ENCODE measurements around the gene UQCC3.
"Not testable (repeated sequence)": the region's sequence is repeated elsewhere in the genome, so short reads cannot be mapped to it uniquely, and the experiment has no call there.

The UQCC3 gene

GRCh38 chr11:62665599-62666258 is 5.7 kb upstream of the UQCC3 start:
- peak; percentile 58 for DNase-seq (ENCODE audit: low spot score)

DNA sequence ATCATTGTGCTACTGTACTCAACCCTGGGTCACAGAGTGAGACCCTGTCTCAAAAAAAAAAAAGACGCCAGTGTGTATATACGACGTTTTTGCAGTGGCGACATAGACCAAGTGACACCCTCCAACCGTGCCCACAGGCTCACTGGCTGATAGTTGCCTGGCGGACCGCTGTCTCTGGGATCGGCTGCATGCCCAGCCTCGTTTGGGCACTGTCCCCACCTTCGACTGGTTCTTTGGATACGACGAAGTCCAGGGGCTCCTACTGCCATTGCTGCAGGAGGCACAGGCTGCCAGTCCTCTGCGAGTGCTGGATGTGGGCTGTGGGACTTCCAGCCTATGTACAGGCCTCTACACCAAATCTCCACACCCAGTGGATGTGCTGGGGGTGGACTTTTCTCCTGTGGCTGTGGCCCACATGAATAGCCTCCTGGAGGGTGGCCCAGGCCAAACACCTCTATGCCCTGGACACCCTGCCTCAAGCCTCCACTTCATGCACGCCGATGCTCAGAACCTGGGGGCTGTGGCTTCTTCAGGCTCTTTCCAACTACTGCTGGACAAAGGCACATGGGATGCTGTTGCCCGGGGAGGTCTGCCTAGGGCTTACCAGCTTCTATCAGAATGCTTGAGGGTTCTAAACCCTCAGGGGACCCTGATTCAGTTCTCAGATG is 5.1 kb upstream of the UQCC3 start:
- no peak for DNase-seq (ENCODE audit: low spot score)

DNA sequence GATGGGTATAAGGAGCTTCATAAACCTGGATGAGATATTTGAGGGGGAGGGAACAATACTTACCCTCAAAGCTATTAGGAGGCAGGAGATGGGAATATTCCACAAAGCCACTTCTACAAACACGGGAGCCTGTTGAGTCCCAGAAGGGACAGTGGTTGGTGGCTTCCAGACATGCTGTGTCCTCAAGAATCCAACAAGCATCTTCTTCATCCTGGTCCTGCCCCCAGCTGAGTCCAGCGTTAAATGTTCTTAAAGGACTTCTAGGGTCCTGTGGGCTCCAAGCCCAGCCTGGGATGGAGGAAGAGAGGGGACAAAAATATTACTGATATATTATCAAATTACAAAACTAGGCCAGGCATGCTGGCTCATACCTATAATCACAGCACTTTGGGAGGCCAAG is 4.0 kb upstream of the UQCC3 start:
- no peak for DNase-seq (ENCODE audit: low spot score)

DNA sequence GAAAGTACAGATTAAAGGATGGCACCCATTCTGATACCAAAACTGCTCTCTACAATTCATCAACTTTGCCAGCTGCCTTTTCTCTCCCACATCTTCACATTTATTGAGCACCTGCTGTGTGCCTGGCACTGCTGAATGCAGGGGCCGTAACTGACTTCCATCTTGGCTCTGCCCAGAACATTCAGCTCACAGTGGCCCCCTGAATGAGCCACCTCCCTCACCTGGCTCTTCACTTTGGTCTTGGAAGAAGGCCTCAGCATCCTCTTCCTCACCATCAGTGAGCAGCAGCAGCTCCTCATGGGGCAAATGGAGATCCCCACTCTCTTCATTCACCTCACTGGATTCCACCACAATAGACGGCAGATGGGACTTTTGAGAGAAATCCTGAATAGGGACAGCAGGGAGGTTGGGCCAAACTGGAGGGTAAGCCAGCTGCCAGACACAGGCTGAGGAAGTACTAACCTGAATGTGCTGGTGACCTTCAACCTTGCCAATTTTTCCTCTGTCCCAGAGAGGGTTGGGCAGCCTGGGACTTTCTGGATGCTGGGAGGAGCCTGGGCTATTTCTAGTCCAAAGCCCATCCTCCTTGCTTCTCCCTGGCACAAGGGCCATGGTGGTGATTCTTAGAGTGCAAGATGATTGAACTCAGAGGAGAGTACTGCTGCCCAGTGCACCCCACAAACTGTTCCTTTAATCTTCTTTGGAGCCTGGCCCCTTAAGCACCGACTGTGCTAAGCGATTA is 1.9 kb upstream of the UQCC3 start:
- no peak for DNase-seq (ENCODE audit: low spot score)

GRCh38 chr11:62671236-62671607 is 251 bp upstream of the UQCC3 start:
- no peak for DNase-seq (ENCODE audit: low spot score)

GRCh38 chr11:62673196-62673525 is 1.7 kb downstream of the UQCC3 start:
- no peak for DNase-seq (ENCODE audit: low spot score)

DNA sequence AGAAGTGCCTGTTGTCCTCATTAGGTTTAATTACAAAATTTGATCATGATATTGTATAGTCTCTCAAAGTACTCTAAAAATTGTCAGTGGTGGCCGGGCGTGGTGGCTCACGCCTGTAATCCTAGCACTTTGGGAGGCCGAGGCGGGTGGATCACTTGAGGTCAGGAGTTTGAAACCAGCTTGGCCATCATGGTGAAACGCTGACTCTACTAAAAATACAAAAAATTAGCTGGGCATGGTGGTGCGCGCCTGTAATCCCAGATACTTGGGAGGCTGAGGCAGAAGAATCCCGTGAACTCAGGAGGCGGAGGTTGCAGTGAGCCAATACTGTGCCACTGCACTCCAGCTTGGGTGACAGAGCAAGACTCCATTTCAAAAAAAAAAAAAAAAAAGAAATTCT is 3.9 kb downstream of the UQCC3 start:
- DNase-seq (ENCODE audit: low spot score): not testable (repeated sequence)

DNA sequence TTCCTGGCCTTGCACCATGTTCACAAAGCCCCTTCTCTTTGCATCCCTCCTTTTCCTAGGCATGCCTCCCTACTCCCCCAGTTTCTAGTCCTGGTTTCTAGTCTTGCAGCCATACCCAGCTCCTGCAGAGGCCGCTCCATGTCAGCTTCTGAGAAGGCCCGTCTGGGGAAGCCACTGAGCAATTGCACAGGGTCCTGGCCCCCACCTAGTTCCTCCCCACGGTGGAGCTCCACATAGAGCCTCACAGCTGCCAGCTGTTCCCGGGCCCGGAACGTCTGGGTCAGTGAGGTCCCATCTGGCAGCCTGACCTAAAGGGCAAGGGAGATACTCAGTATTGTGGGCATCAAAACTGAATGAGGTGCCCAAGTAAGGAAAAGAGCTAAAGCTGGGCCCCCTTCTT is 5.2 kb downstream of the UQCC3 start:
- no peak for DNase-seq (ENCODE audit: low spot score)

DNA sequence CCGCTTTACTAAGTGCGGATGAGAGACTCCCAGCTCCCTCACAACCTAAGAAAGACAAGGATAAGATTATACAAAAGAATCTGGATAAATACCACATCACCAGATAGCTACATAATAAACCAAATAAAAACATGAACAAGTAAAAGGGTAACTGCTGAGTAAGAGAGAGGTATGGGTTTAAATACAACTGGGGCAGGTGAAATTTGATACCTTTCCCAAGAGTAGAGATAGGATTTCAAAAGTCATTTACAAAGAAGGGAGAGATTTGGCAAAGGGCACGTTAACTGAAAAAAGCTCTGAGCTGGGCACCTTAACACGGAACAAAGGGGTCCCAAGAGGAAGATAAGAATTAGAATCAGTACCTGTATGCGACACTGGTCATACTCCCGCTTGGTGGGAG is 5.7 kb downstream of the UQCC3 start:
- DNase-seq (ENCODE audit: low spot score): no peak

DNA sequence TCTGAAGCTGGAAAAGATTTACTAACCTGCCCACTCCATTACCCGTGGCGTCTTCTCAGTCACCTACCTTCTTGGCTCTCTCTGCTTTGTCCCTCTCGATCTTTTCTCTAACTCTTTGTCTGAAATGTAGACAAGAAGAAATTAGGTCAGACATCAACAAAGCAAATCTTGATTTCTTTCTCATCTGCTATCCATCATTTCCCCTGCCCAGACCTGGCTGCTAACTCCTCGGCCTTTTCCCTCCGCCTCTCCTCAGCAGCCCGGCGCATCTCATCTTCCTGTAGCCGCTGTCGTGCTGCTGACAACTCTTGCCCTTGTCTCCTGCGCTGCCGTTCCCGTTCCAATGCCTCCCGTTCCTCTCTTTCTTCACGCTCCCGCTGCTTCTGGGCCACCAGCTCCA is 6.2 kb downstream of the UQCC3 start:
- no peak for DNase-seq (ENCODE audit: low spot score)

DNA sequence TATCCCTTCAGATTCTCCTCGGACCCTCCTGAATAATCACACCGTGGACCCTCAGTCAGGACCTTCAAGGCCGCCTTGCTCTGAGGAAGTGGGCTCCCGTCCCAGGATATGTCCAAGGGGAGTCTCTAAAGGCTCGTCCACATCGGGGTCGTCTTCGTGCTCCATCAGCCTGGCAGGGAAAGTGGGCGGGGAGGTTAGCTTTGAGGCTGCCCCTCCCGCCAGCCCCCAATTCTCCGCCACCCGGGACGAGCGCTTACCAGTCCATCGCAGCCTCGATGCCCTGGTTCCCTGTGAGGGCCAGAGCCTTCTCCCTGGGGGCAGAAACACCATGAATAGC is 6.9 kb downstream of the UQCC3 start:
- no peak for DNase-seq (ENCODE audit: low spot score)

DNA sequence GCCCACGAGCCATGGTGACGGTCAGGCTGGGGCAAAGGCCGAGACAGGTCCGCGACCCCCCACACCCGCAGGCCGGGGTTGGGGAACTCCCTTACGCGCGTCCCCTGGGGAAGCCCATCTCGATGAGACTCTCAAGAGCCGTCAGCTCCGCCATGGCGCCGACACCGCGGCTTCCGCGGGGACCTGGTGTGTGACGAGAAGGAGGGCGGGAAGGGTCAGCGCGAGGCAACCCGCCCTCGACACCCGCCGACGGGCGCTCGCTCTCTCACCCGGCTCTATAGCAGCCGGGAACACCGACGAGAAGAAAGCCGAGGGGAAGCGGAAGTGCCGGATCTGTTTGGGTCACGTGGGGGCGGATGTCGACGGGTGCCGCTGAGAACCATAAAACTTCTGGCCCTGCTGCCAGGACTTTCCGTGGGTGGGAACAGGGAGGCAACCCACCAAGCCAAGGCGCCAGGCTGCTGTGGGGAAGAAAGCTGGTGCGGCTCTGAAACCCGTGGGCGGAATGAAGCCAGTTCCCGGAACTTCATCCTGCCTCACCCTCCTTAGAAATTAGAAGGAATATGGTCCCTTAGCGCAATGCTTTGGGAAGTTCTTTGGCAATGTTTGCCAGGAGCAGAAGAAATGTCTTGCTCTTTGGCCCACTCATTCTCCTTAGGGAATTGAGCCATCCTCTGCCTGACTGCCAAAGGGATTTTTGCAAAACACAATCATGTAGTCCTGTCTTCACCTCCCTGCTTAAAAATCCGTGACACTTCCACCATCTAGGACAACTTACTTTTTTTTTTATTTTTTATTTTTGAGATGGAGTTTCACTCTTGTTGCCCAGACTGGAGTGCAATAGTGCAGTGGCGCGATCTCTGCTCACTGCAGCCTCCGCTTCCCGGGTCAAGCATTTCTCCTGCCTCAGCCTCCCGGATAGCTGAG is 7.6 kb downstream of the UQCC3 start, which contains the start of gene UBXN1:
UBXN1 (minus strand) TSS at position 304 of the 927 bp plus-strand sequence; CDS start at position 154, 150 bp downstream.
- DNase-seq (ENCODE audit: low spot score): peak; percentile 85

- DNase-seq (ENCODE audit: low spot score): peak; percentile 71
Observed at GRCh38 chr11:62680825-62681240, 9.4 kb downstream of the UQCC3 start.

DNA sequence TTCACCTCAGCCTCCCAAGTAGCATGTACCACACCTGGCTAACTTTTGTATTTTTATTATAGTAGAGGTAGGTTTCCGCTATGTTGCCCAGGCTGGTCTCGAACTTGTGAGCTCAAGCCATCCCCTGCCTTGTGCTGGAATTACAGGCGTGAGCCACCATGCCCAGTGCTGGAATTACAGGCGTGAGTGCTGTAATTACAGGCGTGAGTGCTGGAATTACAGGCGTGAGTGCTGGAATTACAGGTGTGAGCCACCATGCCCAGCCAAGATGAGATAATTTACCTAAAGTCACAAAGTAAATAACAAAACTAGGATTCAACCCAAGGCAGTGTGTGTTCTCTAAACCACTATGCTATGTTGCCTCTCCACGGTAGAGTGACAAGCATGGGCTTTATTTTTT is 11.0 kb downstream of the UQCC3 start:
- DNase-seq (ENCODE audit: low spot score): no peak

DNA sequence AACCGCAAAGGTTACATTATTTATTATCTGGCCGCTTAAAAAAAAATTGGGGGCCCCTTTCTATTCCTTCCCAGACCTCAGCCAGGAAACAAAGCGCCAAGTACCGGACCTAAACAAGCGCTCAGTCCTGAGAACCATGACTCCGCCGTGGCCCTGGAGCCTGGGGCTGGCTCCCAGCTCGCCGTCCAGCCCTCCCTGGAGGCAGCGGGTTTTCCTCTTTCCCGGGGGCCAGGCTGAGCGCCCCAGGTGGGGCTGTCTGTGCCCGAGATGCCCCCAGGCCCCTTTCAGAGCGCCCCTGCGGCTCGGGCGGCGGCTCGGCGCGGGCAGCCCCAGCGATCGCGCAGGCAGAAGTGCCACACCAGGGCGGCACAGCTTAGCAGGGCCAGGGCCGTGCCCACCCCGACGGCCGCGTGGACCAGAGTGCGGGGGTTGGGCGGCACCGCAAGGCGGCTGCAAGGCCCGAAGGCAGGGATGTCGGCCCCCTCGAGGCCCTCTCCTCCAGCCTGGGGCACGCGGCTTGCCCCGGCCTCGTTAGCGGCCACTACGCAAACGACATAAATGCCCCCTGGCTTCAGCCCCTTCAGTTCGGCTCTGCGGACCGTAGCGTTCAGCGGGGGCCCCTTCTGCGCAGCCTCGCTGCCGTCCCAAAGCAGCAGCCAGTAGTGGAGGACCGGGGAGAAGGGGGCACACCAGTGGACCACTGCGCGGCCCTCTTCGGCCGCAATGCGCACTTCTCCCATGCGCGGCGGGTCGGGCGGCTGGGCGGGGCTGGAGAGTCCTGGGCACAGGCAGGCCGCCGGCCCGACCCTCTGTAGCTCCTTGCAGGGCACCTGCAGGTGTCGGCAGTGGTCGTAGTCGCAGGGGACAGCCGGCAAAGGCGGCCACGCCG is 16.3 kb downstream of the UQCC3 start:
- DNase-seq (ENCODE audit: low spot score): no peak

GRCh38 chr11:62688491-62688890 is 17.0 kb downstream of the UQCC3 start:
- peak; percentile 24 for DNase-seq (ENCODE audit: low spot score)

- DNase-seq (ENCODE audit: low spot score): no peak
Observed at GRCh38 chr11:62689421-62690183, 18.1 kb downstream of the UQCC3 start, which contains the start of gene LRRN4CL. LRRN4CL (minus strand) TSS chr11:62689530; CDS start chr11:62688508, 1,022 bp downstream.

DNA sequence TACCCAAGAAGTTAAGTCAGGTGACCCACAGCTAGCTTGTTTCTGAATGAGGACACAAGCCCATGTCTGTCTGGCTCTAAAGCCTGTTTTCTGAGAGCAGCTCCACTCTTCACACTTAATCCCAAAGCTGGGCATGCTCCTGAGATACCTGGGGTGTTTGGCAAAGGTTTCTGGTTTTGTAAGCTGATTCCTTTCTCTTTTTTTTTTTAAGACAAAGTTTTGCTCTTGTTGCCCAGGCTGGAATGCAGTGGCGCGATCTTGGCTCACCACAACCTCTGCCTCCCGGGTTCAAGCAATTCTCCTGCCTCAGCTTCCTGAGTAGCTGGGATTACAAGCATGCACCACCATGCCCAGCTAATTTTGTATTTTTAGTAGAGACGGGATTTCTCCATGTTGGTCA is 22.2 kb downstream of the UQCC3 start:
- DNase-seq (ENCODE audit: low spot score): not testable (repeated sequence)

- DNase-seq (ENCODE audit: low spot score): peak; percentile 70
Observed at GRCh38 chr11:62694455-62695167, 23.1 kb downstream of the UQCC3 start.

DNA sequence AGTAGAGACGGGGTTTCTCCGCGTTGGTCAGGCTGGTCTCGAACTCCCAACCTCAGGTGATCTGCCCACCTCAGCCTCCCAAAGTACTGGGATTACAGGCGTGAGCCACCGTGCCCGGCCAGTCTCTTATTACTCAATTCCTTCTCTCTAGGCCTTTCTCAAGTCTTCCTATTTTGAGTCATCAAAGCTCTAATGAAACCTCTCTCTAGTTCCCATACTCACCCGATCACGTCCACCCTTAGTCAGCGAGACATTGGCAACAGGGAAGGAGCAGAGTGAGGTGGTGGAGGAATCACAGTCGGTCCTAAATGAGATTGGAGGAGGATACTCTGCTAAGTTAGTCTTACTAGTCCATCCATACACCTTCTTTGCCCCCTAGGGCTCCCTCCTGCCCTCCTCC is 30.8 kb downstream of the UQCC3 start:
- no peak for DNase-seq (ENCODE audit: low spot score)
